ENCODE measurements around the gene NAP1L1.

Gene NAP1L1

DNA sequence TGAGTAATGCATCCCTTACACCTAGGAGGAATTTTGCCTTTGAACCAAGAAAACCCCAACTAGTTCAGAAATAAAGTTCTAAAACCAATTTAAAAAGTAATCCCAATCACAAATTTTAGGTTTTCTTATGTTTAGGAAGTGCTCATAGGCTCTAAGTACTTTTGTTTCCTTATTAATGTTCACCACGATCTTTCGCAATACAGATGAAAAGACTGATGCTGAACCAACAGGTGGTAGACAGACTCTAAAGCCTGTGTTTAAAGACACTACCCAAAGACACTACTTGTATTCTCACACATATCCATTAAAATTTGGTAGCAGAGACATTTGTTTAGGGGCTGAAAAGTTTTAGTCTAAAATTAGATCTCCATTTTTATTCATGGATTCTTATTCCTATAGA lies 42.3 kb downstream of the NAP1L1 start:
- DNase-seq (ENCODE audit: low read depth, low spot score) = no peak
- H3K27ac ChIP-seq = no peak overlapping the region

DNA sequence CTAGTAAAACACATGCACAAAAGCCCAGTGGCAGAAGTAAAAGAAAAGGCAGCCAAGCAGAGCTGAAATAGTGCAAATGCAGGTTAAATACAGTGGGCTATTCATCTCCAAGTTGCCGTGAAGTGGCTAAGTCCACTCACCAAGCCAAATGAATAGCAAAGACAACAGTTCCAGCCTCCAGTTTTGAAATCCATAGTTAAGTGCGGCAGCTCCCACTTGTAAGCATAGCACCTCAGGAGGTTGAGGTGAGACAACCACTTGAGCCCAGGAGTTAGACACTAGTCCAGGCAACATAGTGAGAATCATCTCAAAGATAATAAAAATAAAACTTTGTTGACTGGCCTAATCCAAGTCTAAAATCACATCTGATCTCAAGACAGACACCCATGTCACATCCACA lies 43.1 kb downstream of the NAP1L1 start:
- DNase-seq (ENCODE audit: low read depth, low spot score) = no peak
- no peak overlapping the region for H3K27ac ChIP-seq

DNA sequence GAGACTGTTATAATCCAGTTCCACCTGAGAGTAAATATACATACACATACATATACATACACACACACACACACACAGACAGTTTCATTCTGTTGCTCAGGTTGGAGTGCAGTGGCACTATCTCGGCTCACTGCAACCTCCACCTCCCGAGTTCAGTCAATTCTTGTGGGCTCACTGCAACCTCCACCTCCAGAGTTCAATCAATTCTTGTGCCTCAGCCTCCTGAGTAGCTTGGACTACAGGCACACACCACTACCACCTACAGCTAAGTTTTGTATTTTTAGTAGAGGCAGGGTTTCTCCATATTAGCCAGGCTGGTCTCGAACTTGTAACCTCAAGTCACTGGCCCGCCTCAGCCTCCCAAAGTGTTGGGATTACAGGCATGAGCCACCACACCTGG lies 44.0 kb downstream of the NAP1L1 start:
- H3K27ac ChIP-seq = no peak overlapping the region
- DNase-seq (ENCODE audit: low read depth, low spot score) = no peak

DNA sequence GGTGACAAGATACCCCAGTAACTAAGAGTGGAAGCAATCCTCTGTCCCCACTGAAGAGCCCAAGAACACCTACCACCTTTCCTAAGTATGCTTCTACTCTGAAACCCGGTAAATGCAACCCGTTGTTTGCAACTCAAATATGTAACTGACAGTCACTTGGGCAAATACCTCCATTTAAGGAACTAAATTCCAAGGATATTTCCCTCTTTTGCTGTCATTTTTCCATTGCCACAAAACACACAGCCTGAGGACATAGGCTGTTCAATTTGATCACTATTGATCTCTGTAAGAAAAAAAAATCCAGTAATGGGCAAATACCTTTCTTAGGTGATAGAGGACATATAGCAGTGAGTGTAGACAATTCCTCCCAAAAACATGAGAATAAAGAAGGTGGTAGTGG lies 46.3 kb downstream of the NAP1L1 start:
- H3K27ac ChIP-seq = peak overlapping the region; percentile 100
- no peak for DNase-seq (ENCODE audit: low read depth, low spot score)

DNA sequence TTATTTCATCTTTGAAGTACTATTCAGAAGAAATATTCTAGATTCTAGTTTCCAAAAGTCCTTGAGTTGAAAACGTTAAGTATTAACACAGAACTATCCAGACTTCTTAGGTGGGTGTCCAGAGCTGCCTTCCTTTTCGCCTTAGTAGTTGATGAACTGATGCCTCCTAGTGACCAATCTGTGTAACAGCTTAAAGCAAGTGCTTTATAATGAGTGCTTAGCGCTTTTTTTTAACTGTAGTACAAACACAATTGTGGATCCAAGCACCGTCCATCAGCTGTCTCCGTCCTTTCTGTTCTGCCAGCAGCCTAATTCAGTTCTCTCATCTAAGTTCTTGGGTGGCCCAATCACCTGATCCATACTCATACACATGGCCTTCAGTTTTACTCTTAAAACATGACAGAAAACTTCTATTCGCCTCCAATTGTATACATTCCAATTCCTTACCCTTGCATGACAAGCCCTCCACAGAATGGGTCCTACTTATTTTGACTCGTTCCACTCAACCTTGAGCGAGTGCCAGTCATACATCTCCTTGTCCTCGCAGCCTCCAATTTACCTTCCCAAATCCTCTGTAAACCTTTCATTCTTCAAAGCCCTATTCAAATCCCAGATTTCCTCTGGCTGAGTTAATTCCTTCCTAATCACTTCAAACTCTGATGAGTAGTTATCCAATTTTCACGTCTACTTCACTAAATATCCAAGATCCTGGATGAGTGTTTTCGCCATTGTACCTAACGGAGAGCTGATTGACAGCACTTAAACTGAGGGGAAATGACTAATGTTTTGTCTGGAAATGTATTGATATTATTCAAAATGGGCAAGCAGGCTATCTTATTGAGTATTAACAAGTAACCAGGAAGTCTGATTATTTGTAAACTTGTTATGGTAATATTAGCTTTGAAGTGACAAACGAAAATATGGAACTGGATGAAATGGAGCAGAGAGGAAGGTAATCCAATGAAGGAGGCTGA lies 47.1 kb downstream of the NAP1L1 start:
- no peak for DNase-seq (ENCODE audit: low read depth, low spot score)
- H3K27ac ChIP-seq = peak overlapping the region; percentile 100

DNA sequence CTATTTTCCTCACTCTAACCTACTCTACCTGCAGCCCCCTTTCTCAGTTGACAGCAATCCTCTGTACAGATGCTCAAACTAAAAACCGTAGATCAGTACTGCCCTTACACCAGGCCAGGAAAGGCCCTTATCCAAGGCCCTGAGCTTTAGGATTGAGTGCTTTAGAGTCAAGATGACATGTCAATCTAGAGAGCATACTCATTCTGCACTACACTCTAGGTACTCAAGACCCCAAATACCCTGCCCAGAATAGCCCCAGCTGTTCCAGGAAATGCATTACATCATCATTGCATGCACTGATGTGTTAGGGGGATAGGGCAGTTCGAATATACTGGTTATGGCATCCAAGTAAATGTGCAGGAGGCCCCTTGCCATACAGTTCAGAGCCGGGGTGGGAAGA lies 49.4 kb downstream of the NAP1L1 start:
- DNase-seq (ENCODE audit: low read depth, low spot score) = no peak
- peak overlapping the region; percentile 100 for H3K27ac ChIP-seq

DNA sequence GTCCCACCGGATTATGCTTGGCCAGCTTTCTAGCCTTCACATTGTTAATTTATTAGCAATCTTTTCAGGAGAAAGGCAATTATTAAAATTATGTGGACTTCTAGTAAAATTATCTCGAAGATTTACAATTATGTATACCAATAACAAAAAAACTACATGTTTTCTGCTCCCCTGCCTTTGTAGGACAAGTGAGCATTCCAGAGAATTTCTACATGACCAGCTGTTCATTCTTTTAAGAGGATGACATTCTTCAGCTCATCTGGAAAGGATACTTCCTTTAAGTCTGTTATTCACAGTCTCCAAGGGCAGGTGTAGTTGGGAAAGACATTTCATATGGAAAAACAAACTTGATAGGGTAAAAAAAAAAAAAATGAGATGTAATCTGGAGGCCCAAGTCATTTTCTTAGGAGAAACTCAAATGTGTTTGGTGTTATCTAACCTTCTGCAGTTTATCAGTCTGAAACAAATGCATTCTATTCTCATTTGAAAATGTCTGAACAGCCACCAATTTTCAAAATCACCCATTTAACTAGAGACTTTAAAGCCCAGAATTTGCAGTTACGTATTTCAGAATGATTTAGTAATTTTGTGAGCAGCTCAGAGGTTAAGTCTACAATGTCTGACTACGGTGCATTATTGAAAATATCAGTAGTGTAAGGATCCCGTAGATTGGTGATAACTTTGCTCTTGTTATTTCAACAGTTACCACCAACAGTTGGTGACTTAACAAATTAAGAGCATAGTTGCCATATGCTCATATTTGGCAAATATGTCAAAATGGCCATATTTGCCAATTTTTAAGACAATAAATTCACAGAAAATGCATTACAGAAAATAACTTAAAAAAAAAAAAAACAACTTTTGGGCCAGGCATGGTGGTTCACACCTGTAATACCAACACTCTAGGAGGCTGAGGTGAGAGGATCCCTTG lies 51.1 kb downstream of the NAP1L1 start:
- no peak for DNase-seq (ENCODE audit: low read depth, low spot score)
- peak overlapping the region; percentile 100 for H3K27ac ChIP-seq

DNA sequence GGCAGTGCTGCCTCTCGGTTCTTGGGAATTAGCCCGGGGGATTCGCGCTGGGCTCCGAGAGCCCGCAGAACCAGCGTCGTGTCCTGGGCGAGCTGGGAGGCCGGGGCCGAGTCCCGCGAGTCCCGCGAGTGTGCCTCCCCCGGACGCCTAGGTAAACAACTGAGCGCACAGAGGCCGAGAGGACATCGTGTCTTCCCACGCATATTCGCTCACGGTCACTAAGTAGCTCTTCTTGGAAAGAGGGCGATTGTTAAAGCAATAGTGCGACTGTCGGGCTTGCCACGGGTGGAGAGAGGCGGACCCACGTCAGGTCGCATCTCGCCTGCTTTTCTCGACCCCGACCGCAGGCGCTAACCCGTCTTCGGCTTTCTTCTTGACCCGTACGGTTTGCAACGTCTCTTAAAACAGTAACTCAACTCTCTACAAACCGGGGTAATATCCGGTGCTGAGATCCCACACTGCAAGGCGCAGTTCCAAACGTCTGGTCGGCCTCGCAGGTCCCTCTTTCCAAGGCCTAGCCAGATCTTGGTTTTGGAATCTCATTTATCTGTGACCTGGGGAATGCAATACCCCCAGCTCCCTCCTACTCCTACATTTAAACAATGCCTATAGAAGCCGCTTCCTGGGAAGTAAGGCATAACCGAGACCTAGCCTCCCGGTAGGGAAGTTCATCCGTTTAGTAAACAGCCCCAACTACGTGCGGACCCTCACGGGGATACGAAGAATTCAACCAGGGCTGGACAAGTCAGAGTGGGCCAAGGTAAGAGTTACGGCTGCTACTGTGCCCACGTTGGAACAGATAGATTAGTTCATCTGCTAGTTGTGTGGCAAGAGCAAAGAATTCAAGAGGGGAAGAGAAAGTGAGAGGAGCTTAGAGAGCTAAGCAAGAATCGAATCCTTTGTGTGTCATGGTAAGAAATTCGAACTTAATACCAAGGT lies 52.2 kb downstream of the NAP1L1 start:
- DNase-seq (ENCODE audit: low read depth, low spot score) = no peak
- H3K27ac ChIP-seq = peak overlapping the region; percentile 100

DNA sequence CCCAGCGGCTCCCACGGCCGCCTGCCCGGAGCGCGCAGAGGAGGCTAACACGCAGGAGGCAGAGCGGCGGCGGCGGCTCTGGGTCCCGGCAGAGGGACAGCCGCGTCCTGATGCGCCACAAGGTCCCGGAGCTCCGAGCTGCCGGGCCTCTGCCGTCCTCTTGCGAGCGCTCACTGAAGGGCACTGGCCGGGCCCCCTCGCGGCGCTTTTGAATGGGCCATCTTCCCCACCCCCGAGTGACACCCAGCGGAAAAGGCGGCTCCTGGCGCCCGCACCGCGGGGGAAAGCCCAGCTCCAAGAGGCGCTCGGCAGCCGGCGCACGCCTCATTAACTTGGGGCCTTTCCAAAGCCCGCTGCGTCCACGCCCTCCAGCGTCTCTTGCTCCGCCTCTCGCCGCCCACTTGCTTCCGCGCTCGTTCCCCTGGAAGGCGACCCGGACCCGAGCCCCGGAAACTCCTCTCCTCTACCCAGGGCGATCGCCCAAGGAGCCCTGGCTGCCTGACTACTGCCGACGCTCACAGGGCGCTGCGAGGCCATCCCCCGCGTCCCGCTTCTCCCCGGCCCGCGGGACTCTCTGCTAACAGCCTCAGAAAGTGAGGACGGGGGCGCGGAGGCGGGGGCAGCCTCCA lies 53.0 kb downstream of the NAP1L1 start, which contains the start of gene PHLDA1:
TSS of gene PHLDA1 (minus strand) at position 363 of the 629 bp plus-strand sequence.
- DNase-seq (ENCODE audit: low read depth, low spot score) = peak; percentile 83
- H3K27ac ChIP-seq = peak within 1 kb of the TSS; percentile 100

DNA sequence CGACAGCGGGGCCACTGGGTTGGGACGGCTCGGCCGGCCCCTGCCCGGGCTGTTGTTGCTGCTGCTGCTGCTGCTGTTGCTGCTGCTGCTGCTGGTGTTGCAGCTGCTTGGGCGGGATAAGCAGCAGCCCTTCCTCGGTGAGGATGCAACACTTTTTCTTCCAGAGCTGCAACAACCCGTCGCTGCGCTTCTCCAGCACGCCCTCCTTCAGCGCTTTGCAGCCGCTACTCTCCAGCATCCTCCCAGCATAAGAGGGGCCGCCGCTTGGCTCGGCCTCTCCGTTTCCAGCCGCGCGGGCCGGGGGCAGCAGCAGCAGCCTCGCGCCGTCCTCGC lies 53.4 kb downstream of the NAP1L1 start:
- no peak for DNase-seq (ENCODE audit: low read depth, low spot score)

DNA sequence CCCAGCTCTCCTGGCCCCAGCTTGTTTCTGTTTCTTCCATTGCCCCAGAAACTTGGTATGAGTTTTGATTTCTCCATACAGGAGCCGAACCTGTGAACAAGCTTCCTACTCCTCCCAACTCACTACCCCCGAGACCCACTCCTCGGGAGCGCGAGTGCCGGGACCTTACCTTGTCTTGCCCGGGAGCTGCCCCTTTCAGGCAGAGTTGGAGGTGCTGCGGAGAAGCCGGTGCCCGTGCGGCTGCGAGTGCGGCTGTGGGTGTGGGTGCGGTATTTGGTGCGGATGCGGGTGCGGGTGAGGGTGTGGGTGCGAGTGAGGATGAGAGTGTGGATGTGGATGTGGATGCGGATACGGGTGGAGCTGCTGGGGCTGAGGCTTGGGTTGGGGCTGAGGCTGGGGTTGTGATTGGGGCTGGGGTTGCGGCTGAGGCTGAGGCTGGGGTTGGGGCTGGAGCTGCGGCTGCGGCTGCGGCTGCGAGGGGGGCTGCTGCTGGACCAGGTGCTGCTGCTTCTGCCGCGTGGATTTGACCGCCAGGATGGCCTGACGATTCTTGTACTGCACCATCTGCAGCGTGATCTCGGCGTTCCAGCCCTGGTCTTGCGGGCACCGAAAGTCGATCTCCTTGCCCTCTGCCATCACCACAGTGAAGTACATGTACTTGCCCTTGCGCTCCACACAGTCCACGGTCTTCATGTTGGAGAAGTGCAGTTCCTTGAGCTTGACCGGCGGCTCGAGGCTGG lies 54.0 kb downstream of the NAP1L1 start:
- peak overlapping the region; percentile 100 for H3K27ac ChIP-seq
- no peak for DNase-seq (ENCODE audit: low read depth, low spot score)

More for the DNA sequence above, 53.4 kb downstream of the NAP1L1 start:
- H3K27ac ChIP-seq = peak overlapping the region; percentile 100

DNA sequence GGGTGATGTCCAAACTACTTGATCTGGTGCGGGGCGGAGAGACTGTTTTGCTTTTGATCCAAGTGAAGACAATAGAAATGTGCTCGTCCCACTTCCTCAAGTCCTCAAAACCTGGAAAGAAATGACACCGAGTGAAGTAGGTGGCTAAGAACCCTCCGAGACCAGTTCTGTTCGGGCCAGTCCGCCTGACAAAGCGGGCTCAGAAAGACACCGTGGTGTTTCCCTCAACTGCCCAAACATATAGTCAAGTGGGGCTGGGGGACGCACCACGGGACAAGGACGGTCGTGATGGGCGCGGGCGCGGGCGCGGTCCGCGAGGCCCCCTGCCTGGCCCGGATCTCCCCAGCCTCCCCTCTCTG lies 54.5 kb downstream of the NAP1L1 start:
- no peak for DNase-seq (ENCODE audit: low read depth, low spot score)
- H3K27ac ChIP-seq = peak overlapping the region; percentile 100

DNA sequence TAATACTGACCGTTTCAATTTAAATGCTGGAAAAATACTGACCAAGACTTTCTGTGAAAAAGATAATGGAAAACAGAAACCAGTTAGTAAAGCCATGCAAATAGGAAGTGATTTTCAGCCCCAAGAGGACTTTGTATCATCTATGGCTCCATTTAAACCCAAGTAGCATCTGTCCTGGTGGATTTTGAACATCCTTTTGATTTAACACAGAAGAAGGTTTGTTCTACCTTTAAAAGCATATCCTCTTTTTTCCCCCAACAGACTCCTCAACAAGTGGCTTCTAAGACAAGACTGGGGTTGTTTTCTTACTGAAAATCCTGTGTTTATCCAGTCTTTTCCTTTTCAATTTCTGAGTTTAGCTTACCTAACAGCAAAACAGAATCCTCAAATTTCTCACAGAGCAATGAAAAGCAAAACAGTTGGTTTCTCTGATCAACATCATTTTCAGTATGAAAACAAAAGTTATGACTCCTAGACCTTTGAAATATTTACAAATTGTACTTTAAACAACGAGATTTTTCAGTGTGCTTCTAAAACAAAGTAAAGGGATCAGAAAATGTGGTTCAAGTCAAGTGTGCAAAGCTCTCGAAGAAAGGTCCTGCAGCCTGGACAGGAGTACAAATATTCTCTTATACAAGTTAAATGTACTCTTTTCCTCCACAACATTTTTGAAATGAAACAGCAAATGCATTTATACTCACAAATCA lies 55.8 kb downstream of the NAP1L1 start:
- no peak for DNase-seq (ENCODE audit: low read depth, low spot score)
- peak overlapping the region; percentile 100 for H3K27ac ChIP-seq

DNA sequence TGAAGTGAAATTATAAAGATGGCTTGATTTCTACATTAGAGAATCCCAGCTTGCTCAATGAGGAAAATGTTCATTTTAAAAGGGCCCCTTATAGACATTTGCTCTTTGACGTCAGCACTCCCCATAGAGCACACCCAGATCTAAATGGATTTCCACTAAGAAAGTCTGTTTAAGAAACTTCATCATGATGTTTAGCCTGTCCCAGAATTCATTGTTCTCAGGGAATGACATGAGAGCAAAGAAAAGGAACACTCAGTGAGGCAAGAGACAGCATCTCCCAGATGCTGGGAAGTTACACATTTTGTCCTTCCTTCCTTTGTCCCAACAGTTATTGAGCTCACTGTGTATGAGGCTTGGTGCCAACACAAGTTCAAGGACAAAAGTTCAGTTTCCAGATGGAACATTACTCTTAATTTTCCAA lies 57.8 kb downstream of the NAP1L1 start:
- no peak for DNase-seq (ENCODE audit: low read depth, low spot score)
- H3K27ac ChIP-seq = peak overlapping the region; percentile 100

DNA sequence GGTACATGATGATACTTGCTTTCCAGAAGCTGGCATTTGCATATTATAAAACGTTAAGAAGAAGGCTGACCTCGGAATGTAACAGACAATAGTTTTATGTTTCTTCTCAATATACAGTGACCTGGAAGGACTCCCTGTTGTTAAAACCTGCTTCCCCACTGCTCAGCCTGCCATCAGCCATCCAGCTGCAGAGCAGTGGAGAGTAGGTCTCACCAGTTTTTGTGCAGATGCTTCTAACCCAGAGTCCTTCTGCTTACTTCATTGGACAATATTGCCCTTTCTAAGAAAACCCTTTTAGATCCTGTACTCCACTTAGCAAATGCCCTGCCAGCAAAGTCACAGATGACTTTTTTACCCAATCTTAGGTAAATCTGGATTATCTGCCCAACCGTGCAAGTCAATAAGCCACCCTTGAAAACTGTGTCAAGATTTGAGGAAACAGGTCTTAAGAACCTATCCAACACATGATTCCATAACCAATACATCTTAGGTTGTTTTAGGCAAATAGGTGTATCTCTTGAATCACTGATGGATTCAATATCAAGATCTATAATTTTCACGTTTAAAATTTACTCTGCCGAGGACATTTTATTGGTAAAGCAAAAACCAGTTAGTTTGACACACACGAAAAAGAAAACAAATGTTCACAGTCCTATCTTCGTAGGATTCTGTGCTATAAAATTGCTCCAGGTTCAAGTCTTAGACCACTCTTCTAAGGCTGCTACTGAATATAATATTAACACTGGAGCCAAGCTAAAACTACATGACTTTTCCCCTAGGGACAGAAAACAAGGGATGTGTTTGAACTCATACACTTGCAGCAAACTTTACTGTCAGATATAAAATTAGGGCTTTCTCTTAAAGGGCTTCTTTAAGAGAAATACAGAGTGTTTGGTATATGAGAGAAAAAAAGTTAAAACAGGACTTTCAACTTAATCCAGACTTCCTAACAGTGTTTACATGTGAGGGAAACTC lies 58.6 kb downstream of the NAP1L1 start:
- H3K27ac ChIP-seq = peak overlapping the region; percentile 100
- no peak for DNase-seq (ENCODE audit: low read depth, low spot score)

DNA sequence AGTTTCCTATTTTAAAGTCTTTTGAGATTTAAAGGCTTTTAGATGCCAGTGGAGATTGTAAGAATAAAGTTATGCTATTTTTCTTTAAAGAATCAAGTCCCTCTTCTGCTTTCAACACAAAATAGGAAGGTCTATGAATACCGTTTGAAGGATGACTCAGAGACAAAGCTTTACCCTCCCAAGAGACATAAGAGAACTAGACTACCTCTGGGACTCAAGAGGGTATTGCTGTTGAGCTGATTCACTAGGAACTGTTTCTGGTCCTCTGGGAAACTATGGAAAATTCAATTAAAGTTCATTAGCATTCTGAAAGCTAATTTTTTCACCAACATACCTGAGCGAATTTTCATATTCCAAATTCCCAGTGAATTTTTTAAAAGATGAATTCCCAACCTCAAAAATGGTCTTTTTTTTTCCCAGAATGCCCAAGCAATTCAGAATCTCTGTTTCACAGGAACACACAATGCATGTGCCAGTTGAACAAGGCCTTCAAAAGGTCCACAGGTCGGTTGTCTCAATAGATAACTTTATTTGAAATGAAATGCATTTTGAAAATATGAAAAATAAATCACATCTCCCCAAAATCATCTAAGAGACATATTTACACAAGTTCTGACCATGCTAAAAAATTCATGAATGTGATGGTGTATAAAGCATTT lies 59.4 kb downstream of the NAP1L1 start:
- peak overlapping the region; percentile 100 for H3K27ac ChIP-seq
- no peak for DNase-seq (ENCODE audit: low read depth, low spot score)
